GM13977 (cell line): ENCODE measurements around the gene CCSER1.
"Not testable (repeated sequence)": the region's sequence is repeated elsewhere in the genome, so short reads cannot be mapped to it uniquely, and the experiment has no call there.

ENCODE experiments used
- DNase-seq: peaks from one replicate; pipeline ENCODE4 v3.0.0; 2012; ENCODE audit warnings: low spot score
- CTCF ChIP-seq: IDR thresholded peaks from 2 replicates; pipeline ENCODE4 v1.5.1; 2012; ENCODE audit warnings: mild to moderate bottlenecking, control low read depth; ENCODE audit not compliant: insufficient read depth; ENCODE audit errors: extremely low read depth, missing control alignments
- in situ Hi-C: fragments of 300-500 bp; cut with MboI; formaldehyde crosslinking; loops from one replicate; pipeline ENCODE4 v1.12.0; 2022; ENCODE audit warnings: low sequenced_read_pairs, low pct_unique_long_range_greater_than_20kb, mixed read lengths, inconsistent platforms; ENCODE audit not compliant: unreplicated experiment

The CCSER1 gene

DNA sequence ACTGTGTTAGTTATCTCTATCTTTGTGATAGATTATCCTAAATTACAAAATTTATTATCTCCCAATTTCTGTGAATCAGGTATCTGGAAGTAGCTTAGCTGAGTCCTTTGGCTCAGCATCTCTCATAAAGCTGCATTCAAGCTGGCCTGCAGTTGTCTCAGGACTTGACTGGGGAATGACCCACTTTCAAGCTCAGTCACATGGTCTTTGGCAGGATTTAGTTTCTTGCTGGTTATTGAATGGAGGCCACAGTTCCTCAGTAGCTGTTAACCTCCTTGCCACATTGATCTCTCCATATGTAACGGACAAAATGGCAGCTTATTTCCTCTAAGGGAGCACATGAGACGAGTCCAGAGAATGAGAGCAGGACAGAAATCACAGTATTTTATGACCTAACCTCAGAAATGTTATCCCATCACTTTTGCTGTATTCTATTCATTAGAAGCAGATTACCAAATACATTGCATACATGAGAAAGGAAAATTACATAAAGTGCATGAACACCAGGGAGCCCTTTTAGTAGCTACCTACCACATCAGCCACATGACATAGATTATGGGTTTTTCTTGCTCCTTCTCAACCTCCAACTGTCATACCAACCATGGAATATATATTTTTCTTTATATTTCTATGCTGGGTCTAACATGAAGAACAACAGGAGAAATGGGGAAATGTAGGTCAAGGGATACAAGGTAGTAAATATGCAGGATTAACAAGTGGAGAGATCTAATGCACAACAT, 730.1 kb downstream of the CCSER1 start:
- no peak for TF ChIP-seq CTCF
- in situ Hi-C loops, result no loop called here
- DNase-seq, result no peak

- in situ Hi-C loops, result no loop called here
- no peak for DNase-seq
- TF ChIP-seq CTCF, result no peak
These were observed 748.6 kb downstream of the CCSER1 start for GRCh38 chr4:90875791-90876190.

- no peak for TF ChIP-seq CTCF
- no peak for DNase-seq
- in situ Hi-C loops, result no loop called here
These were observed 749.1 kb downstream of the CCSER1 start for GRCh38 chr4:90876296-90876695.

DNA sequence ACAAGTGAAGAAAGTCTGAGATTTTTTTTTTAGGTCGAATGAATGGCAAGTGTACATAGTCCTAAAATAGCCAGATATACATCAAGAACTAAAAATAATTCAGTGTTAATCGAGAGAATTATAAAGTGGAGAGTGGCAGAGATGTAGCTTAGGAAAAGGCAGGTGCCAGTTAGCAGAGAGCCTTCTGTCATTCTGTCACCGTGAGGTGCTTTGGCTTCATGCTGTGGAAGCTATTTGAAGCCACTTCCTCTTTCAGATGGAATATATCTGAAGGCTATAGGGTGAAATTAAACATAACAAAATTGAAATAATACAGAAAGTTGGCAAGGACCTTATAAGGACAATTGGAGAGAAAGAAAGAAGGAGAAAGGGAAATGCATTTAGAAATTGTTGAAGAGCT, 756.3 kb downstream of the CCSER1 start:
- no peak for TF ChIP-seq CTCF
- DNase-seq, result no peak
- in situ Hi-C loops, result no loop called here

GRCh38 chr4:90888571-90888970, 761.4 kb downstream of the CCSER1 start:
- no peak for DNase-seq
- TF ChIP-seq CTCF, result no peak
- in situ Hi-C loops, result no loop called here

DNA sequence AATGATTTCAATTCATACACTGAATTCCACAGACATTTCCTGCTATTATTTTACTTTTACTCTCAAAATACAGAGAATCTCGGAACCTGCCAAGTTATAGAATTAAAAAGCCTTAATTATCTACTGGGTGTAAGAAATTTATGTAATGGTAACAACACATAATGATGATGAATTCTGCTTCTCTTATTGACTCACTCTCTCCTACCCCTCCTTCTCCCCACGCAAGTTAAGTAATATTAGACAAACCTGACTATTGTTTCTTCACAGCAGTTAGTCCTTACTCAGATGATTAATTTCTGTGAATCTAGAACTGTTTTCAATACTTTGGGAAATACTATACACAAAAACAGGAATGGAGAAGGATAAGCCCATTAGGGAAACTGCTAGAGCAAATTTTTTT, 762.0 kb downstream of the CCSER1 start:
- no peak for TF ChIP-seq CTCF
- DNase-seq, result no peak
- in situ Hi-C loops, result no loop called here

- in situ Hi-C loops, DNase-seq: not testable (repeated sequence)
These were observed 776.2 kb downstream of the CCSER1 start for GRCh38 chr4:90903413-90903812.
